GM23338 (cell line): ENCODE measurements around the gene CD4. TPM values are rescaled to one million over a fixed set of nuclear protein-coding genes. Genes with fewer than 3 reads are reported as not detected.

Experiments
- ATAC-seq: fragments of 200-7000 bp; cut with Tn5 transposase; 3 replicates; pipeline ENCODE4 v1.9.1; 2020
- DNase-seq: peaks from one replicate; pipeline ENCODE4 v3.0.0-alpha.2; 2015; ENCODE audit warnings: low spot score
- H2AFZ ChIP-seq: fragments of 200-600 bp; sonication (generic); 2 replicates; pipeline ENCODE4 v1.8.0; 2016; ENCODE audit warnings: antibody characterized with exemption, mild to moderate bottlenecking, moderate library complexity
- H3F3A ChIP-seq: fragments of 200-600 bp; sonication (generic); replicated peaks from 2 replicates; pipeline ENCODE4 v1.8.0; 2017; ENCODE audit warnings: antibody characterized with exemption, mixed run types, low read depth
- H3K27ac ChIP-seq: fragments of 200-600 bp; sonication (generic); 2 replicates; pipeline ENCODE4 v1.6.1; 2016; ENCODE audit warnings: low read depth
- H3K27me3 ChIP-seq: fragments of 200-600 bp; sonication (generic); 2 replicates; pipeline ENCODE4 v1.8.0; 2016; ENCODE audit warnings: mild to moderate bottlenecking, mixed run types, moderate library complexity; ENCODE audit not compliant: insufficient read depth
- H3K36me3 ChIP-seq: fragments of 200-600 bp; sonication (generic); 2 replicates; pipeline ENCODE4 v1.8.0; 2016; ENCODE audit warnings: mild to moderate bottlenecking; ENCODE audit not compliant: insufficient read depth
- H3K4me1 ChIP-seq: fragments of 200-600 bp; sonication (generic); 2 replicates; pipeline ENCODE4 v1.8.0; 2016; ENCODE audit warnings: mild to moderate bottlenecking, moderate library complexity; ENCODE audit not compliant: insufficient read depth
- H3K4me2 ChIP-seq: fragments of 200-600 bp; sonication (generic); 2 replicates; pipeline ENCODE4 v1.7.1; 2017; ENCODE audit warnings: mixed run types
- H3K4me3 ChIP-seq: fragments of 200-600 bp; sonication (generic); 2 replicates; pipeline ENCODE4 v1.6.1; 2016; ENCODE audit warnings: mixed run types
- H3K79me2 ChIP-seq: fragments of 200-600 bp; sonication (generic); replicated peaks from 2 replicates; pipeline ENCODE4 v1.8.0; 2017; ENCODE audit warnings: mild to moderate bottlenecking; ENCODE audit not compliant: insufficient read depth
- H3K9me2 ChIP-seq: fragments of 200-600 bp; sonication (generic); 2 replicates; pipeline ENCODE4 v1.8.0; 2017; ENCODE audit not compliant: insufficient read depth
- H4K20me1 ChIP-seq: fragments of 200-600 bp; sonication (generic); replicated peaks from 2 replicates; pipeline ENCODE4 v1.8.0; 2017; ENCODE audit warnings: mild to moderate bottlenecking; ENCODE audit not compliant: insufficient read depth
- H3K27ac Mint-ChIP-seq: 2 replicates; pipeline ENCODE4 v1.8.0; 2020; ENCODE audit warnings: inconsistent platforms, mild to moderate bottlenecking, moderate library complexity, mixed read lengths
- H3K27me3 Mint-ChIP-seq: 3 replicates; pipeline ENCODE4 v1.8.0; 2022; ENCODE audit warnings: low read depth, mild to moderate bottlenecking, moderate library complexity, mixed read lengths, inconsistent platforms; ENCODE audit not compliant: insufficient read depth, poor library complexity
- H3K36me3 Mint-ChIP-seq: 3 replicates; pipeline ENCODE4 v1.8.0; 2021; ENCODE audit warnings: low read depth, mild to moderate bottlenecking, inconsistent platforms, moderate library complexity, mixed read lengths
- H3K4me1 Mint-ChIP-seq: 3 replicates; pipeline ENCODE4 v1.8.0; 2020; ENCODE audit warnings: mild to moderate bottlenecking, inconsistent platforms, mixed read lengths
- H3K4me3 Mint-ChIP-seq: 3 replicates; pipeline ENCODE4 v1.8.0; 2021; ENCODE audit warnings: moderate library complexity, mild to moderate bottlenecking, inconsistent platforms, mixed read lengths
- H3K9me3 Mint-ChIP-seq: 3 replicates; pipeline ENCODE4 v1.8.0; 2020; ENCODE audit warnings: moderate library complexity, mild to moderate bottlenecking, inconsistent platforms, mixed read lengths
- CREB1 ChIP-seq: fragments of 250-450 bp; sonication (Bioruptor Pico); IDR thresholded peaks from 2 replicates; pipeline ENCODE4 v1.5.0; 2020; ENCODE audit warnings: low read depth, mild to moderate bottlenecking, moderate library complexity
- JUNB ChIP-seq: IDR thresholded peaks from one replicate; pipeline ENCODE4 v1.6.1; 2016; ENCODE audit warnings: antibody characterized with exemption; ENCODE audit not compliant: unreplicated experiment
- POLR2AphosphoS5 ChIP-seq: IDR thresholded peaks from 2 replicates; pipeline ENCODE4 v1.6.1; 2016; ENCODE audit warnings: antibody characterized with exemption, low read depth
- STAT1 ChIP-seq: IDR thresholded peaks from one replicate; pipeline ENCODE4 v1.6.1; 2016; ENCODE audit warnings: antibody characterized with exemption; ENCODE audit not compliant: unreplicated experiment
- ZNF114 ChIP-seq: fragments of 250-450 bp; sonication (Bioruptor Pico); IDR thresholded peaks from 2 replicates; pipeline ENCODE4 v1.5.0; 2020; ENCODE audit warnings: mild to moderate bottlenecking, moderate library complexity
- polyA plus RNA-seq: library from polyadenylated mRNA; unstranded; fragments of >200 nt; fragmentation: Nextera tagmentation; extraction: Ambion mirVana; gene quantifications from 2 replicates; pipeline ENCODE4 v1.2.1, GENCODE V29; 2016
- total RNA-seq: library from RNA; depleted of rRNA; stranded (reverse); fragments of >200 nt; shearing (Covaris generic); gene quantifications from 2 replicates; pipeline ENCODE4 v1.2.3, GENCODE V29; 2014
- TF ChIP-seq, protein P1 (sequence below): fragments of 250-450 bp; sonication (Bioruptor Pico); IDR thresholded peaks from 2 replicates; pipeline ENCODE4 v1.5.0; 2020; ENCODE audit warnings: mild to moderate bottlenecking, moderate library complexity

The CD4 gene
- total and polyA plus RNA-seq, 2 experiments from 2014 or later = 1.5 to 2.0 TPM

DNA sequence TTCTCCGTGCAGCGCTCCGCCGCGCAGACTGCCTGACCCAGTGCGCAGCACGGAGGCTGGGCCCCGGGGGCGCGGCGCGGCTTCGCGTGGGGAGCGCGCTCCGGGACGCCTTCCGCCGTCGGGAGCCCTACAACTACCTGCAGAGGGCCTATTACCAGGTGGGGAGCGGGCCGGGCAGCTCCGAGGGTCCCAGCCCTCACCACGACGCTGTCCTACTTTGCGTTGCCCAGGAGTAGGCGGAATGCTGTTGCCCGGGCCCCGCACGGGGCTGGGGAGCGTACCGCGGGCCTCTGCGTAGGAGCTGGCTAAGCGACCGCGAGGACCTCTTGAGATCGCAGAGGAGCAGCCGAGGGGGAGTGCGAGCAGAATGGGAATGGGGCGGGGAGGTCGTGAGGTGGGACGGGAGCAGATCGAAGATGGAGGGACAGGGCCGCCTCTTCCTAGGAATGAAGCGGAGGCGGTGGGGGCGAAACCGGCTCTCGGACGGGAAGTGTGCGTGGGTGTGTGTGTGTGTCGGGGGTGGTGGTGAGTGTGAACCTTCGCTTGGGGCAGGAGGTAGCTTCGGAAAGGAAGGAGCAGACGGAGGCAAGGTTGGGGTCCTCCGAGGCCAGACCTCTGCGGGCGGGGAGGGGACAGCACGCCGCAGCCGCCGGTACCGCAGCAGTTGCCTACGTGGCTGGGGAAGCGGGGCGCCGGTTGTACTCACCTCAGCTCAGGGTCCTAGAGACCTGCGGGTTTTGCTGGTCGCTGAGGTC is 39.6 kb downstream of the CD4 start:
- DNase-seq (peak; percentile 89), ATAC-seq (peak; percentile 63)
- peak overlapping the region; percentile 63 for H2AFZ ChIP-seq
- Mint-ChIP-seq H3K36me3 (peaks cover 42% of the 10 kb centered on the region), H3K9me3 (no peaks in the 10 kb centered on the region), H3K4me1 (peaks cover 39% of the 10 kb centered on the region), H3K27me3 (peaks cover 22% of the 10 kb centered on the region), H3K27ac (peak overlapping the region; percentile 93), H3K4me3 (peak overlapping the region; percentile 96)
- peaks cover 9% of the 10 kb centered on the region for H3K79me2 ChIP-seq
- TF ChIP-seq JUNB (no peak), STAT1 (no peak), POLR2AphosphoS5 (0 out of 2 replicates have a peak, but pooled peaks have one; percentile 41), CREB1 (CRISPR knock-in tag) (peak; percentile 75), ZNF114 (no peak)
- TF ChIP-seq, protein P1, sequence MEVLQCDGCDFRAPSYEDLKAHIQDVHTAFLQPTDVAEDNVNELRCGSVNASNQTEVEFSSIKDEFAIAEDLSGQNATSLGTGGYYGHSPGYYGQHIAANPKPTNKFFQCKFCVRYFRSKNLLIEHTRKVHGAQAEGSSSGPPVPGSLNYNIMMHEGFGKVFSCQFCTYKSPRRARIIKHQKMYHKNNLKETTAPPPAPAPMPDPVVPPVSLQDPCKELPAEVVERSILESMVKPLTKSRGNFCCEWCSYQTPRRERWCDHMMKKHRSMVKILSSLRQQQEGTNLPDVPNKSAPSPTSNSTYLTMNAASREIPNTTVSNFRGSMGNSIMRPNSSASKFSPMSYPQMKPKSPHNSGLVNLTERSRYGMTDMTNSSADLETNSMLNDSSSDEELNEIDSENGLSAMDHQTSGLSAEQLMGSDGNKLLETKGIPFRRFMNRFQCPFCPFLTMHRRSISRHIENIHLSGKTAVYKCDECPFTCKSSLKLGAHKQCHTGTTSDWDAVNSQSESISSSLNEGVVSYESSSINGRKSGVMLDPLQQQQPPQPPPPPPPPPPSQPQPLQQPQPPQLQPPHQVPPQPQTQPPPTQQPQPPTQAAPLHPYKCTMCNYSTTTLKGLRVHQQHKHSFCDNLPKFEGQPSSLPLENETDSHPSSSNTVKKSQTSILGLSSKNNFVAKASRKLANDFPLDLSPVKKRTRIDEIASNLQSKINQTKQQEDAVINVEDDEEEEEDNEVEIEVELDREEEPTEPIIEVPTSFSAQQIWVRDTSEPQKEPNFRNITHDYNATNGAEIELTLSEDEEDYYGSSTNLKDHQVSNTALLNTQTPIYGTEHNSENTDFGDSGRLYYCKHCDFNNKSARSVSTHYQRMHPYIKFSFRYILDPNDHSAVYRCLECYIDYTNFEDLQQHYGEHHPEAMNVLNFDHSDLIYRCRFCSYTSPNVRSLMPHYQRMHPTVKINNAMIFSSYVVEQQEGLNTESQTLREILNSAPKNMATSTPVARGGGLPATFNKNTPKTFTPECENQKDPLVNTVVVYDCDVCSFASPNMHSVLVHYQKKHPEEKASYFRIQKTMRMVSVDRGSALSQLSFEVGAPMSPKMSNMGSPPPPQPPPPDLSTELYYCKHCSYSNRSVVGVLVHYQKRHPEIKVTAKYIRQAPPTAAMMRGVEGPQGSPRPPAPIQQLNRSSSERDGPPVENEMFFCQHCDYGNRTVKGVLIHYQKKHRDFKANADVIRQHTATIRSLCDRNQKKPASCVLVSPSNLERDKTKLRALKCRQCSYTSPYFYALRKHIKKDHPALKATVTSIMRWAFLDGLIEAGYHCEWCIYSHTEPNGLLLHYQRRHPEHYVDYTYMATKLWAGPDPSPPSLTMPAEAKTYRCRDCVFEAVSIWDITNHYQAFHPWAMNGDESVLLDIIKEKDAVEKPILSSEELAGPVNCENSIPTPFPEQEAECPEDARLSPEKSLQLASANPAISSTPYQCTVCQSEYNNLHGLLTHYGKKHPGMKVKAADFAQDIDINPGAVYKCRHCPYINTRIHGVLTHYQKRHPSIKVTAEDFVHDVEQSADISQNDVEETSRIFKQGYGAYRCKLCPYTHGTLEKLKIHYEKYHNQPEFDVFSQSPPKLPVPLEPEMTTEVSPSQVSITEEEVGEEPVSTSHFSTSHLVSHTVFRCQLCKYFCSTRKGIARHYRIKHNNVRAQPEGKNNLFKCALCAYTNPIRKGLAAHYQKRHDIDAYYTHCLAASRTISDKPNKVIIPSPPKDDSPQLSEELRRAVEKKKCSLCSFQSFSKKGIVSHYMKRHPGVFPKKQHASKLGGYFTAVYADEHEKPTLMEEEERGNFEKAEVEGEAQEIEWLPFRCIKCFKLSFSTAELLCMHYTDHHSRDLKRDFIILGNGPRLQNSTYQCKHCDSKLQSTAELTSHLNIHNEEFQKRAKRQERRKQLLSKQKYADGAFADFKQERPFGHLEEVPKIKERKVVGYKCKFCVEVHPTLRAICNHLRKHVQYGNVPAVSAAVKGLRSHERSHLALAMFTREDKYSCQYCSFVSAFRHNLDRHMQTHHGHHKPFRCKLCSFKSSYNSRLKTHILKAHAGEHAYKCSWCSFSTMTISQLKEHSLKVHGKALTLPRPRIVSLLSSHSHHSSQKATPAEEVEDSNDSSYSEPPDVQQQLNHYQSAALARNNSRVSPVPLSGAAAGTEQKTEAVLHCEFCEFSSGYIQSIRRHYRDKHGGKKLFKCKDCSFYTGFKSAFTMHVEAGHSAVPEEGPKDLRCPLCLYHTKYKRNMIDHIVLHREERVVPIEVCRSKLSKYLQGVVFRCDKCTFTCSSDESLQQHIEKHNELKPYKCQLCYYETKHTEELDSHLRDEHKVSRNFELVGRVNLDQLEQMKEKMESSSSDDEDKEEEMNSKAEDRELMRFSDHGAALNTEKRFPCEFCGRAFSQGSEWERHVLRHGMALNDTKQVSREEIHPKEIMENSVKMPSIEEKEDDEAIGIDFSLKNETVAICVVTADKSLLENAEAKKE (CRISPR knock-in tag) = no peak
- no peaks in the 10 kb centered on the region for H3K9me2 ChIP-seq
- H4K20me1 ChIP-seq = no peaks in the 10 kb centered on the region
- peak overlapping the region; percentile 59; the same call in 1 of the 2 replicates for H3K27ac ChIP-seq
- peaks cover 20% of the 10 kb centered on the region for H3F3A ChIP-seq
- H3K4me3 ChIP-seq = peak overlapping the region; percentile 98
- peaks cover 21% of the 10 kb centered on the region for H3K4me1 ChIP-seq
- peaks cover 3% of the 10 kb centered on the region; the same call in 1 of the 2 replicates for H3K36me3 ChIP-seq
- peak overlapping the region; percentile 96 for H3K4me2 ChIP-seq
- H3K27me3 ChIP-seq = peaks cover 26% of the 10 kb centered on the region
